ENCODE data around the gene PRSS2.
"Not testable (repeated sequence)": the region's sequence is repeated elsewhere in the genome, so short reads cannot be mapped to it uniquely, and the experiment has no call there.

The PRSS2 gene

GRCh38 chr7:142773230-142773629, 2.5 kb downstream of the PRSS2 start:
- peaks cover 21% of the 10 kb centered on the region for H3K4me1 ChIP-seq (ENCODE audit: control insufficient read depth, low read length)
- H3K4me2 ChIP-seq (ENCODE audit: low read length), result no peak overlapping the region
- no peaks in the 10 kb centered on the region for H3K79me2 ChIP-seq (ENCODE audit: control insufficient read depth, low read length)
- no peaks in the 10 kb centered on the region for H4K20me1 ChIP-seq (ENCODE audit: control insufficient read depth, insufficient read depth, low read depth, low read length)
- no peaks in the 10 kb centered on the region for H3K9me2 ChIP-seq (replicated peaks; ENCODE audit: control insufficient read depth, low read length)
- no peak overlapping the region for H3K4me3 ChIP-seq (ENCODE audit: low read length)
- H3K9me3 ChIP-seq (ENCODE audit: control insufficient read depth, insufficient read depth, low read length), result no peaks in the 10 kb centered on the region
- no peak for TF ChIP-seq CTCF (IDR thresholded peaks at IDR 0.05; ENCODE audit: low read depth, low read length, poor library complexity, severe bottlenecking)
- TF ChIP-seq EZH2phosphoT487 (IDR thresholded peaks at IDR 0.05; ENCODE audit: borderline replicate concordance, low read length), result no peak
- H3K27me3 ChIP-seq (ENCODE audit: control insufficient read depth, low read length), result peaks cover 8% of the 10 kb centered on the region; the same call in 1 of the 2 replicates
- H3K27ac ChIP-seq (ENCODE audit: low read depth, low read length), result no peak overlapping the region
- no peaks in the 10 kb centered on the region for H3F3A ChIP-seq (ENCODE audit: control insufficient read depth, insufficient read depth)
- no peaks in the 10 kb centered on the region for H3K36me3 ChIP-seq (ENCODE audit: control insufficient read depth, low read length)

- no peaks in the 10 kb centered on the region for H4K20me1 ChIP-seq (ENCODE audit: control insufficient read depth, insufficient read depth, low read depth, low read length)
- peaks cover 8% of the 10 kb centered on the region; the same call in 1 of the 2 replicates for H3K27me3 ChIP-seq (ENCODE audit: control insufficient read depth, low read length)
- H3K4me2 ChIP-seq (ENCODE audit: low read length), result no peak overlapping the region
- H3K9me3 ChIP-seq (ENCODE audit: control insufficient read depth, insufficient read depth, low read length), result no peaks in the 10 kb centered on the region
- peaks cover 21% of the 10 kb centered on the region for H3K4me1 ChIP-seq (ENCODE audit: control insufficient read depth, low read length)
- H3K79me2 ChIP-seq (ENCODE audit: control insufficient read depth, low read length), result no peaks in the 10 kb centered on the region
- no peaks in the 10 kb centered on the region for H3F3A ChIP-seq (ENCODE audit: control insufficient read depth, insufficient read depth)
- no peak for TF ChIP-seq EZH2phosphoT487 (IDR thresholded peaks at IDR 0.05; ENCODE audit: borderline replicate concordance, low read length)
- no peak for TF ChIP-seq CTCF (IDR thresholded peaks at IDR 0.05; ENCODE audit: low read depth, low read length, poor library complexity, severe bottlenecking)
- H3K36me3 ChIP-seq (ENCODE audit: control insufficient read depth, low read length), result no peaks in the 10 kb centered on the region
- no peak overlapping the region for H3K4me3 ChIP-seq (ENCODE audit: low read length)
- no peaks in the 10 kb centered on the region for H3K9me2 ChIP-seq (replicated peaks; ENCODE audit: control insufficient read depth, low read length)
- no peak overlapping the region for H3K27ac ChIP-seq (ENCODE audit: low read depth, low read length)
Measured at GRCh38 chr7:142773937-142774744, 3.4 kb downstream of the PRSS2 start.

- no peaks in the 10 kb centered on the region for H3K79me2 ChIP-seq (ENCODE audit: control insufficient read depth, low read length)
- no peak overlapping the region for H3K27ac ChIP-seq (ENCODE audit: low read depth, low read length)
- H3K4me2 ChIP-seq (ENCODE audit: low read length), result no peak overlapping the region
- no peak overlapping the region for H3K4me3 ChIP-seq (ENCODE audit: low read length)
- H4K20me1 ChIP-seq (ENCODE audit: control insufficient read depth, insufficient read depth, low read depth, low read length), result no peaks in the 10 kb centered on the region
- no peaks in the 10 kb centered on the region for H3K36me3 ChIP-seq (ENCODE audit: control insufficient read depth, low read length)
- no peaks in the 10 kb centered on the region for H3K9me2 ChIP-seq (replicated peaks; ENCODE audit: control insufficient read depth, low read length)
- no peaks in the 10 kb centered on the region for H3K9me3 ChIP-seq (ENCODE audit: control insufficient read depth, insufficient read depth, low read length)
- peaks cover 21% of the 10 kb centered on the region for H3K4me1 ChIP-seq (ENCODE audit: control insufficient read depth, low read length)
- peaks cover 5% of the 10 kb centered on the region; the same call in 1 of the 2 replicates for H3K27me3 ChIP-seq (ENCODE audit: control insufficient read depth, low read length)
- TF ChIP-seq EZH2phosphoT487 (IDR thresholded peaks at IDR 0.05; ENCODE audit: borderline replicate concordance, low read length) (no peak), CTCF (IDR thresholded peaks at IDR 0.05; ENCODE audit: low read depth, low read length, poor library complexity, severe bottlenecking) (no peak)
- no peaks in the 10 kb centered on the region for H3F3A ChIP-seq (ENCODE audit: control insufficient read depth, insufficient read depth)
Measured at GRCh38 chr7:142774826-142775225, 4.1 kb downstream of the PRSS2 start.

GRCh38 chr7:142775351-142776115, 4.8 kb downstream of the PRSS2 start:
- not testable (repeated sequence) for H3F3A ChIP-seq (ENCODE audit: control insufficient read depth, insufficient read depth); H3K36me3 ChIP-seq (ENCODE audit: control insufficient read depth, low read length); H3K79me2 ChIP-seq (ENCODE audit: control insufficient read depth, low read length); H4K20me1 ChIP-seq (ENCODE audit: control insufficient read depth, insufficient read depth, low read depth, low read length); H3K9me2 ChIP-seq (replicated peaks; ENCODE audit: control insufficient read depth, low read length); H3K27me3 ChIP-seq (ENCODE audit: control insufficient read depth, low read length); H3K9me3 ChIP-seq (ENCODE audit: control insufficient read depth, insufficient read depth, low read length); H3K27ac ChIP-seq (ENCODE audit: low read depth, low read length); H3K4me2 ChIP-seq (ENCODE audit: low read length); H3K4me3 ChIP-seq (ENCODE audit: low read length)
- H3K4me1 ChIP-seq (ENCODE audit: control insufficient read depth, low read length), result peaks cover 17% of the 10 kb centered on the region
